Progenitor cell of endocrine pancreas (in vitro differentiated cells): ENCODE results near the gene ANKRD29. TPM values are rescaled to one million over a fixed set of nuclear protein-coding genes. Genes with fewer than 3 reads are reported as not detected.
A peak's percentile ranks its signal among the peaks of the same experiment; 100 is the strongest.

ENCODE experiments used
- DNase-seq: peaks from one replicate; pipeline ENCODE4 v3.0.0; 2021; ENCODE audit warnings: low spot score; ENCODE audit not compliant: unreplicated experiment
- H3K27ac Mint-ChIP-seq: 2 replicates; pipeline ENCODE4 v1.8.0; 2021; ENCODE audit warnings: mild to moderate bottlenecking, moderate library complexity, mixed read lengths
- H3K27me3 Mint-ChIP-seq: 2 replicates; pipeline ENCODE4 v1.8.0; 2021; ENCODE audit warnings: mixed read lengths
- H3K36me3 Mint-ChIP-seq: 2 replicates; pipeline ENCODE4 v1.8.0; 2022; ENCODE audit warnings: mixed read lengths; ENCODE audit not compliant: insufficient read depth
- H3K4me1 Mint-ChIP-seq: 2 replicates; pipeline ENCODE4 v1.8.0; 2021; ENCODE audit warnings: low read depth, mixed read lengths
- H3K4me3 Mint-ChIP-seq: 2 replicates; pipeline ENCODE4 v1.8.0; 2021; ENCODE audit warnings: low read depth, mild to moderate bottlenecking, moderate library complexity, mixed read lengths
- H3K9me3 Mint-ChIP-seq: 2 replicates; pipeline ENCODE4 v1.8.0; 2021; ENCODE audit warnings: low read depth, mixed read lengths
- total RNA-seq: library from RNA; stranded (reverse); gene quantifications from 2 replicates; pipeline ENCODE4 v1.2.1, GENCODE V29; 2021
- TF ChIP-seq, protein P1 (sequence below): fragments of 200-600 bp; sonication (generic); IDR thresholded peaks from one replicate; pipeline ENCODE4 v1.5.0; 2021; ENCODE audit warnings: antibody characterized with exemption, mild to moderate bottlenecking; ENCODE audit not compliant: unreplicated experiment

Gene ANKRD29
- total RNA-seq, 1 donor from 2014 or later, result 0.41 TPM

DNA sequence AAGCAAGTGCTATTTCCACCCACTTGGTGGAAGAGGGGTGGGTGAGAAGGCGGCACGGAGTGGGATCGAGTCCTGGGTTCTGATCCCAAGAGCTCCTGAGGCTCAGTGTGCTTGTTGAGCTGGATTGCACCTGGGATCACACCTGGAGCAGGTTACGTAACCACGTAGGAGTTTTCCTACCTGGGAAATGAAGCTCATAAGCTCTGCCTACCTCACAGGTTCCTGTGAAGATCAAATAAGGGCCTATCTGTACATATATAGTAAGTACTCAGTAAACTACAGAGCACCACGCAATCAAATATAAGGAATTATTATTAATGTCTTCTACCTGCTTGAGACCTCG is 87.4 kb downstream of the ANKRD29 start:
- TF ChIP-seq, protein P1, sequence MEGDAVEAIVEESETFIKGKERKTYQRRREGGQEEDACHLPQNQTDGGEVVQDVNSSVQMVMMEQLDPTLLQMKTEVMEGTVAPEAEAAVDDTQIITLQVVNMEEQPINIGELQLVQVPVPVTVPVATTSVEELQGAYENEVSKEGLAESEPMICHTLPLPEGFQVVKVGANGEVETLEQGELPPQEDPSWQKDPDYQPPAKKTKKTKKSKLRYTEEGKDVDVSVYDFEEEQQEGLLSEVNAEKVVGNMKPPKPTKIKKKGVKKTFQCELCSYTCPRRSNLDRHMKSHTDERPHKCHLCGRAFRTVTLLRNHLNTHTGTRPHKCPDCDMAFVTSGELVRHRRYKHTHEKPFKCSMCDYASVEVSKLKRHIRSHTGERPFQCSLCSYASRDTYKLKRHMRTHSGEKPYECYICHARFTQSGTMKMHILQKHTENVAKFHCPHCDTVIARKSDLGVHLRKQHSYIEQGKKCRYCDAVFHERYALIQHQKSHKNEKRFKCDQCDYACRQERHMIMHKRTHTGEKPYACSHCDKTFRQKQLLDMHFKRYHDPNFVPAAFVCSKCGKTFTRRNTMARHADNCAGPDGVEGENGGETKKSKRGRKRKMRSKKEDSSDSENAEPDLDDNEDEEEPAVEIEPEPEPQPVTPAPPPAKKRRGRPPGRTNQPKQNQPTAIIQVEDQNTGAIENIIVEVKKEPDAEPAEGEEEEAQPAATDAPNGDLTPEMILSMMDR, result no peak

GRCh38 chr18:23574611-23575308 is 88.0 kb downstream of the ANKRD29 start:
- Mint-ChIP-seq H3K4me3 (no peak overlapping the region), H3K27ac (peak overlapping the region; percentile 49), H3K9me3 (no peaks in the 10 kb centered on the region), H3K4me1 (peaks cover 5% of the 10 kb centered on the region), H3K36me3 (peaks cover 12% of the 10 kb centered on the region), H3K27me3 (no peaks in the 10 kb centered on the region)
- TF ChIP-seq, protein P1, result no peak
- DNase-seq, result no peak

More for the DNA sequence above, 87.4 kb downstream of the ANKRD29 start:
- Mint-ChIP-seq H3K4me3 (no peak overlapping the region), H3K4me1 (peaks cover 8% of the 10 kb centered on the region), H3K9me3 (no peaks in the 10 kb centered on the region), H3K27me3 (no peaks in the 10 kb centered on the region), H3K36me3 (peaks cover 12% of the 10 kb centered on the region), H3K27ac (no peak overlapping the region)
- no peak for DNase-seq

DNA sequence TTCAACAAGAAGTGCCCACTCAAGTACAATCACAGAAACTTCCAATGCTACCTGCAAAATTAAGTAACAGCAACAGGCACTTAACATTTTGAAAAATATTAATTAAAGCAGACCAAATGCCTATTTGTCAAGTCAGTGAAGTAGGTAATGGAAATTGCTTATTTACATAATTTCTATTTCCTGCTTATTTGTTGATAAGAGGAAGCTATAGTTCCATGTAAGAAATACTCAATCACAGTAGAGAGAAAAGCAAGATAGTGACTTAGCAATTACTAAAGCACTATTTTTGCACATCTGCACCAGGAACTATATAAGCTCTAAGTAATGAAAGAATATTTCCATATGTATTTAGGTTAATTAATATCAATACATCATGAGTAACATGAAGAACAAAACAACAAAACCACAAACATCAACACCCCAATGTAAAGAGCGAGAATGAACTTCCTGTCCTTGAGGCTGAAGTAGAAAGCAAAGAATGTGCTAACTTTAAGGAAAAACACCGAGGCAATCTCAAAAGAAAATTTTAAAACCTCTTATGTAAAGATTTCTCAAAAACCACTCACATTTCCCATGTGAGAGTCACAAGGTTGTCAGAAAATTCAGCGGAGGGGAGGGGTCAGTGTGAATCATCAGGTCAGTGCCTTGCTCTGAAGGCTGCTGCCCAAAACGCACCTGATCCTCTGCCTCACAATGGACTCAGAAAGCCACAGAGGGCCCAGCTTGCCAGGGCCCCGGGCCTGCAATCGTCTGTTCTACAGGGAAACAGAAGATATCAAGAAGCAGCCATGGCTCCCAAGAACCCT is 88.9 kb downstream of the ANKRD29 start:
- TF ChIP-seq, protein P1, result no peak
- H3K4me1 Mint-ChIP-seq, result peaks cover 6% of the 10 kb centered on the region
- H3K36me3 Mint-ChIP-seq, result peaks cover 16% of the 10 kb centered on the region
- no peaks in the 10 kb centered on the region for H3K27me3 Mint-ChIP-seq
- no peaks in the 10 kb centered on the region for H3K9me3 Mint-ChIP-seq
- H3K27ac Mint-ChIP-seq, result no peak overlapping the region
- DNase-seq, result no peak
- no peak overlapping the region for H3K4me3 Mint-ChIP-seq

- peaks cover 6% of the 10 kb centered on the region for H3K4me1 Mint-ChIP-seq
- no peaks in the 10 kb centered on the region for H3K9me3 Mint-ChIP-seq
- H3K27me3 Mint-ChIP-seq, result no peaks in the 10 kb centered on the region
- H3K4me3 Mint-ChIP-seq, result no peak overlapping the region
- no peak overlapping the region for H3K27ac Mint-ChIP-seq
- peaks cover 20% of the 10 kb centered on the region for H3K36me3 Mint-ChIP-seq
- TF ChIP-seq, protein P1, result no peak
- DNase-seq, result no peak
Observed at GRCh38 chr18:23573020-23573419, 89.7 kb downstream of the ANKRD29 start.

GRCh38 chr18:23572570-23572969 is 90.1 kb downstream of the ANKRD29 start:
- TF ChIP-seq, protein P1, result no peak
- H3K36me3 Mint-ChIP-seq, result peaks cover 21% of the 10 kb centered on the region
- no peak overlapping the region for H3K4me3 Mint-ChIP-seq
- H3K4me1 Mint-ChIP-seq, result peaks cover 6% of the 10 kb centered on the region
- H3K9me3 Mint-ChIP-seq, result no peaks in the 10 kb centered on the region
- no peaks in the 10 kb centered on the region for H3K27me3 Mint-ChIP-seq
- no peak for DNase-seq
- no peak overlapping the region for H3K27ac Mint-ChIP-seq
